ENCODE data around the gene FERD3L.

The FERD3L gene

GRCh38 chr7:19099194-19099593 is 46.0 kb downstream of the FERD3L start:
- no peak for TF ChIP-seq CTCF (IDR thresholded peaks at IDR 0.05; ENCODE audit: insufficient read depth, low read length, missing control alignments)
- no peak for DNase-seq (ENCODE audit: low read depth, low spot score)
- CTCF ChIA-PET = interaction anchor here (0.8 to 1.7 kb wide), 4 partner anchors 11 to 433 kb away, joined by 3 to 6 read pairs (median 4); partner anchors contain the start of gene TWIST1
- no peak overlapping the region for H3K4me3 ChIP-seq (ENCODE audit: low read depth, low read length)
- POLR2A ChIA-PET = interaction anchor here (1.1 kb wide), 1 partner anchor 19 kb away, joined by 4 read pairs; the partner anchor contains the start of gene TWIST1

- ChIA-PET POLR2A (no interaction called here), CTCF (interaction anchor here (0.6 to 1.3 kb wide), 4 partner anchors 411 to 746 kb away, joined by 3 to 5 read pairs (median 3); no protein-coding TSS in a partner anchor)
- H3K4me3 ChIP-seq (ENCODE audit: low read depth, low read length) = no peak overlapping the region
- DNase-seq (ENCODE audit: low read depth, low spot score) = no peak
- no peak for TF ChIP-seq CTCF (IDR thresholded peaks at IDR 0.05; ENCODE audit: insufficient read depth, low read length, missing control alignments)
These were observed 46.7 kb downstream of the FERD3L start for GRCh38 chr7:19098510-19098909.

GRCh38 chr7:19097165-19098055 is 47.8 kb downstream of the FERD3L start:
- CTCF ChIA-PET = interaction anchor here (1.0 to 1.3 kb wide), 3 partner anchors 11 to 745 kb away, joined by 3 read pairs; no protein-coding TSS in a partner anchor
- no peak for DNase-seq (ENCODE audit: low read depth, low spot score)
- POLR2A ChIA-PET = no interaction called here
- TF ChIP-seq CTCF (IDR thresholded peaks at IDR 0.05; ENCODE audit: insufficient read depth, low read length, missing control alignments) = no peak
- H3K4me3 ChIP-seq (ENCODE audit: low read depth, low read length) = peak overlapping the region; percentile 24

- H3K4me3 ChIP-seq (ENCODE audit: low read depth, low read length) = no peak overlapping the region
- TF ChIP-seq CTCF (IDR thresholded peaks at IDR 0.05; ENCODE audit: insufficient read depth, low read length, missing control alignments) = no peak
- DNase-seq (ENCODE audit: low read depth, low spot score) = no peak
- POLR2A ChIA-PET = no interaction called here
- CTCF ChIA-PET = interaction anchor here (0.8 to 1.2 kb wide), 2 partner anchors 402 to 743 kb away, joined by 3 read pairs; no protein-coding TSS in a partner anchor
These were observed 49.8 kb downstream of the FERD3L start for GRCh38 chr7:19095353-19095860.
